ENCODE results near the gene INPP4B.
"Not testable (repeated sequence)": the region's sequence is repeated elsewhere in the genome, so short reads cannot be mapped to it uniquely, and the experiment has no call there.

The INPP4B gene

GRCh38 chr4:142823796-142824195 lies 22.3 kb downstream of the INPP4B start:
- DNase-seq, result no peak

DNA sequence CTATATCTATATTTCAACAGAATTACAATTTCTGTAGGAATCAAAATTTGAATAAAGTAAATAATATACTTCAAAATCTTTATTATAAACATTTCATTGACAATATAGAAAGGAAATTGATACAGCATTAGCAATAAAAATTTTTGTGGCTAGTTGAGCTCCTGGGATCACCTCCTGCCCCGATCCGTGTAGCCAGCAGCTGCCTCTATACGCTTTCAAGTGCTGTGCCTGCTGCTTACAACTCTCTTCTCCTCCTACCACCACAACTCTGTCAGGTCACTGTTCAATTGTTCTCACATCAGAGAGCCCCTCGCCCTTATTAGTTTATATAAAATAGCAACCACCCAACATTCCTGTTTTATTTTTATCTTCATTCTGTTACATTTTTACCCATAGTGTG lies 27.6 kb downstream of the INPP4B start:
- DNase-seq, result no peak

DNA sequence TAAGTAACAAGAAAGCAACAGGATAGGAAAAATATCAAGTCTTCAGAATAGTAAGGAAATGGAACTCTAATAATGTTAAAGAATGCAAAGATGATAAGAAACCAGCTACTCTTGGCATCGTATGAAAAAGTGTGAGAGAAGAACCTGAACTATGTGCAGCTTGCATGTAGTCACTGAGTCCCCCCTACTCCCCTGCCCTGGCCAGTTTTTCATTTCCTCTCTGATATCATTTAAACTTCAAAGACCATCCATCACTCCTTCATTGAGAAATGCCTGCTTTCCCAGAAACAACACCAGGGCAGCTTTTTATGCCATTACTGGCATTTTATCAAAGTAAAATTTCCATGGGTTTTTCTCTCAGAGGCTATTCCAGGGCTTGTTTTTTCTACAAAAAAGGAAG lies 28.1 kb downstream of the INPP4B start:
- DNase-seq, result no peak

GRCh38 chr4:142817442-142817841 lies 28.7 kb downstream of the INPP4B start:
- no peak for DNase-seq

- no peak for DNase-seq
Measured at GRCh38 chr4:142815834-142816233, 30.3 kb downstream of the INPP4B start.

GRCh38 chr4:142813388-142813787 lies 32.7 kb downstream of the INPP4B start:
- DNase-seq, result no peak

DNA sequence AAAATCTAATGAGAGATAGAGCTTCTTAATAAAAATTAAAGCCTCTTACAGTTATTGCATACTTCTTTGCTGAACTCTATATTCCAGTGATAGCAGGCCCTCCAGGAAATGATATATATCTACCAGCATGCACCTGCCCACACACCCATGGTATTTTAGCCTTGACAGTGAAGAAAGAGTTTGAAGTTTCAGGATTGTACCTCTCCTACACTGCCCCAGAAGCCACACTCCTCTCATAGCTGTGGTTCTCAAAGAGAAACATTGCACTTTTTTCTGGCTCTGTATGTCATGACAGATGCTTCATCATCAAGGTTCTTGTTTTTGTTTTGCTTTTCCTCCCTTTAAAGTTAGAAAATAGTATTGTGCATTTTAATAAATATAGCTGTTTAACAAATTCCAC lies 34.0 kb downstream of the INPP4B start:
- DNase-seq, result no peak

DNA sequence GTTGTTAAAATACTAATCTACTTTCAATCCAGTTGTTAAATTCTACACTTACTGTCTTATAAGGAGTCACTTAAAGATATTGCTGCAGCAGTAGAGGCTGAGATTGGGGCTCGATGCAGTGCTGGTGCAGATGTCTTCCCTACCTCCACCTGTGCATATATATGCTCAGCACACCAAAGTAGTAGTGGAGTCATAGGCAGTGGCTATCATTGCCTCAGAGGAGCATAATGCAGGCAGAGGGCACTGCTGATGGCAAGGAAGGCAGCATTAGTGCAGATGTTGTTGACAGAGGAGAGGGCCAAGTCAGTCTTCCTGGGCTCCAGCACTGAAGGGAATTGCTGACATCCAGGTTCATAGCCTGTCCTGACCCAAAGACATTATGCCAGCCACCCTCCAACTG lies 35.1 kb downstream of the INPP4B start:
- no peak for DNase-seq

- DNase-seq, result no peak
Measured at GRCh38 chr4:142809559-142809958, 36.5 kb downstream of the INPP4B start.

DNA sequence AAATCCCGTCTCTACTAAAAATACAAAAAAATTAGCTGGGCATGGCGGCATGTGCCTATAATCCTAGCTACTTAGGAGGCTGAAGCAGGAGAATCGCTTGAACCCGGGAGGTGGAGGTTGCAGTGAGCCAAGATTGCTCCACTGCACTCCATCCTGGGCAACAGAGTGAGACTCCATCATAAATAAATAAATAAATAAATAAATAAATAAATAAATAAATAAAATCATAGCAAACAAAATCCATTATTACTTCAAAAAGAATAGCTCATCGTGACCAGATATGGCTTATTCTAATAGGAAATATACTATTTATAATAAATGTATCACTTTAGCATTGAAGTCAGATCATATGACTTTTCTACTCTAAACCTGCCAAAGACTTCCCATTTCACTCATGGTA lies 42.2 kb downstream of the INPP4B start:
- DNase-seq, result not testable (repeated sequence)

DNA sequence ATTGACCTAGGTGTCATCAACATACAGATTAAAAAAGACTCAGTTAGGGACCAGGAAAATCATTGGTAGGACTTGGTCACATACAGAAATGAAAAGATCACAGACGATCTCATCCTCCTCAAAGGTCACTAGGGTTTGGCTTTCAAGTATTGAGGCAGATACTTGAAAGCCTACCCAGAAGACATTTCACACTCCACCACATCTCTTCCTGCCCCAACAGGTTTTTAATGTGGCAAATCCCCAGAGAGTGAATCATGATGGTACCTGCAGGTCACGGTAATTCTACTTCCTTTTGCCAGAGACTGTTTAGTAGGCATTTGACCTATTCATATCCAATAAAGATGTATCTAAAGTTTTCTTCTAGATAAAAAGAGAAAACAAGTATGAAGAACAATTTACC lies 44.1 kb downstream of the INPP4B start:
- DNase-seq, result no peak

DNA sequence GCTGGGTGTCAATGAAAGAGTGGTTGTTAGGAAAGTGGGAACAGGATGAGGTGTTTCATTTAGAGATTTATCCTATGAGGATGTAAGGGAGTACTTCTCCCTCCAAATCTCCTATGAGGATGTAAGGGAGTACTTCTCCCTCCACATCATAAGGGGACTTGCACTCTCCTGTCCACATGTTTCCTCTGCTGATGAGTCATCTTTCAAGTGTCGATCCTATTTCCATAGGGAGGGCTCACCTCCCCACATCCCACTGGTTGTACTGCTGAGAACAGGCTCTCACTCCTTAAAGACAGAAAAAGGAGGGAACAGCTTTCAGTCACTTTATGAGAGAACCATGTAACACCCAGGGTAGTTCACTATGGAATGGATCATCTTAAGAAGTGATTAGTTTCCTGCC lies 65.0 kb downstream of the INPP4B start:
- DNase-seq, result no peak

- DNase-seq, result no peak
Measured at GRCh38 chr4:142778900-142779299, 67.2 kb downstream of the INPP4B start.

GRCh38 chr4:142778430-142778829 lies 67.7 kb downstream of the INPP4B start:
- no peak for DNase-seq

GRCh38 chr4:142777045-142777743 lies 68.9 kb downstream of the INPP4B start:
- DNase-seq, result no peak

- no peak for DNase-seq
Measured at GRCh38 chr4:142776026-142776425, 70.1 kb downstream of the INPP4B start.

- no peak for DNase-seq
Measured at GRCh38 chr4:142773505-142773904, 72.6 kb downstream of the INPP4B start.

- DNase-seq, result no peak
Measured at GRCh38 chr4:142762280-142762679, 83.8 kb downstream of the INPP4B start.

DNA sequence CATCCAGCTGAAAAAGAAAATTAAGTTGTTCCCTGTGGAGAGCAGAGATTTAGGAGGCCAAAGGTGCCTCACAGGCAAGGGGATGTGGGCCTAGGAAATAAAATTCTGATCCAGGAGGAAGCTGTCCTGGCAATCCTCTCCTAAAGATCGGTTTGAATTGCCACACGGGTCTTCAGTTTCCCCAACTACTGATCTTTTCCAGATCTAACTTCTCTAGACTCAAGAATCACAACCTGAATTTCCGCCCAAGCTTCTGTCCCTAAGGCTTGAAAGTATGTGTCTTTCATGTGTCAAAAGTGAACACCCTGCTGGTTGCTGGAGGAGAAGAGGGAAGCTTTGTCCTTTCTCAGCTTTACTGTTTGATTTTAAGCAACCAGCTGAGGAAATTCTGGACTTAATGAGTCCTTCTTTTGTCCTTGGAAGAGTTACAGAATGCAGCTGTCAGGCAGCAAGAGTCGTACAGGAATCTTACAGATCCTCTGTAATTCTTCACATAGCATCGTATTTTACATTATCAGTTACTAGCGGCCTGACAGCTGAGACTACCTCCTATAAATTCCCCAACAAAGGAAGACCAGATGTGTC lies 93.8 kb downstream of the INPP4B start:
- DNase-seq, result no peak

- no peak for DNase-seq
Measured at GRCh38 chr4:142743121-142743825, 102.8 kb downstream of the INPP4B start.

GRCh38 chr4:142741995-142742394 lies 104.1 kb downstream of the INPP4B start:
- DNase-seq, result no peak

GRCh38 chr4:142728233-142728632 lies 117.9 kb downstream of the INPP4B start:
- DNase-seq, result no peak

GRCh38 chr4:142727149-142727548 lies 119.0 kb downstream of the INPP4B start:
- no peak for DNase-seq

GRCh38 chr4:142725886-142726285 lies 120.2 kb downstream of the INPP4B start:
- DNase-seq, result no peak
